Adipocyte (in vitro differentiated cells): ENCODE measurements around the gene ENSA.
"Not testable (repeated sequence)": the region's sequence is repeated elsewhere in the genome, so short reads cannot be mapped to it uniquely, and the experiment has no call there.

Experiments used
- DNase-seq: peaks from one replicate; pipeline ENCODE4 v3.0.0-alpha.2; 2015; ENCODE audit warnings: low read depth
- H3K27me3 ChIP-seq: replicated peaks from 2 replicates; pipeline ENCODE4 v1.7.0; 2013; ENCODE audit warnings: mild to moderate bottlenecking, low read length, moderate library complexity; ENCODE audit not compliant: control insufficient read depth, insufficient read depth
- H3K36me3 ChIP-seq: 2 replicates; pipeline ENCODE4 v1.7.0; 2013; ENCODE audit warnings: low read length, mild to moderate bottlenecking, moderate library complexity; ENCODE audit not compliant: control insufficient read depth, insufficient read depth, severe bottlenecking
- H3K4me1 ChIP-seq: 2 replicates; pipeline ENCODE4 v1.7.0; 2013; ENCODE audit warnings: mild to moderate bottlenecking, low read length, moderate library complexity; ENCODE audit not compliant: control insufficient read depth, insufficient read depth
- H3K4me3 ChIP-seq: 2 replicates; pipeline ENCODE4 v1.7.0; 2013; ENCODE audit warnings: mild to moderate bottlenecking, low read length, moderate library complexity
- H3K9ac ChIP-seq: 2 replicates; pipeline ENCODE4 v1.7.0; 2013; ENCODE audit warnings: mild to moderate bottlenecking, low read length, moderate library complexity
- H3K9me3 ChIP-seq: 2 replicates; pipeline ENCODE4 v1.7.0; 2013; ENCODE audit warnings: mild to moderate bottlenecking, low read length, moderate library complexity; ENCODE audit not compliant: control insufficient read depth

ENSA gene

GRCh38 chr1:150604226-150604588, 25.2 kb downstream of the ENSA start:
- peak overlapping the region; percentile 63 for H3K9ac ChIP-seq
- H3K4me1 ChIP-seq: peaks cover 18% of the 10 kb centered on the region
- DNase-seq: no peak
- H3K9me3 ChIP-seq: no peaks in the 10 kb centered on the region
- H3K4me3 ChIP-seq: peak overlapping the region; percentile 38
- no peaks in the 10 kb centered on the region for H3K27me3 ChIP-seq
- H3K36me3 ChIP-seq: no peaks in the 10 kb centered on the region

- DNase-seq: no peak
- Histone ChIP-seq H3K4me1 (peaks cover 18% of the 10 kb centered on the region), H3K27me3 (no peaks in the 10 kb centered on the region), H3K4me3 (no peak overlapping the region), H3K36me3 (no peaks in the 10 kb centered on the region), H3K9me3 (no peaks in the 10 kb centered on the region), H3K9ac (peak overlapping the region; percentile 63)
These were observed 25.7 kb downstream of the ENSA start for GRCh38 chr1:150603711-150604110.

DNA sequence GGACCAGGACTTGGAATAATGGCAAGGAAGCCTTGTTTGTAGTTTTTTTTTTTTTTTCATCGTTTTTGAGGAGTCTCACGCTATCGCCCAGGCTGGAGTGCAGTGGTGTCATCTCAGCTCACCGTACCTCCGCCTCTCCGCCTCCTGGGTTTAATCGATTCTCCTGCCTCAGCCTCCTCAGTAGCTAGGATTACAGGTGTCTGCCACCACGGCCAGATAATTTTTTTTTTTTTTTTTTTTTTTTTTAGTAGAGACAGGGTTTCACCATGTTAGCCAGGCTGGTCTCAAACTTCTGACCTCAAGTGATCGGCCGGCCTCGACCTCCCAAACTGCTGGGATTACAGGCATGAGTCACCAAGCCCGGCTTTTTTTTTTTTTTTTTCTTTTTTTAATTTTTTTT, 27.0 kb downstream of the ENSA start:
- H3K4me3 ChIP-seq, H3K9ac ChIP-seq, DNase-seq, H3K9me3 ChIP-seq, H3K36me3 ChIP-seq, H3K27me3 ChIP-seq: not testable (repeated sequence)
- peaks cover 18% of the 10 kb centered on the region for H3K4me1 ChIP-seq

DNA sequence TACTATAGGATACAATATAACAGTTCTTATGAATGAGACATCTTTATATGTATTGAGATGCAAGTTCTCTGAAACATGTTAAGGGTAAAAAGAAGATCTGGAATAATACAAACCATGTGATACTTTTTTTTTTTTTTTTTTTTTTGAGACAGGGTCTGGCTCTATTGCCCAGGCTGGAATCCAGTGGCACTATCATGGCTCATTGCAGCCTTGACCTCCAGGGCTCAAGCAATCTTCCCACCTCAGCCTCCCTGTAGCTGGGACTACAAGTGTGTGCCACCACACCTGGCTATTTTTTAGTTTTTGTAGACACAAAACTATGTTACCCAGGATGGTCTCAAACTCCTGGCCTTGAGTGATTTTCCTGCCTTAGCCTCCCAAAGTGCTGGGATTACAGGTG, 27.9 kb downstream of the ENSA start:
- Histone ChIP-seq H3K4me3 (no peak overlapping the region), H3K4me1 (peaks cover 18% of the 10 kb centered on the region), H3K27me3 (no peaks in the 10 kb centered on the region), H3K9ac (no peak overlapping the region), H3K9me3 (no peaks in the 10 kb centered on the region), H3K36me3 (no peaks in the 10 kb centered on the region)
- DNase-seq: no peak

- H3K4me1 ChIP-seq, H3K27me3 ChIP-seq, H3K4me3 ChIP-seq, H3K9ac ChIP-seq, H3K9me3 ChIP-seq, DNase-seq, H3K36me3 ChIP-seq: not testable (repeated sequence)
These were observed 31.1 kb downstream of the ENSA start for GRCh38 chr1:150598346-150598745.

GRCh38 chr1:150596976-150597375, 32.4 kb downstream of the ENSA start:
- Histone ChIP-seq H3K9ac (no peak overlapping the region), H3K4me1 (no peaks in the 10 kb centered on the region), H3K36me3 (no peaks in the 10 kb centered on the region), H3K4me3 (no peak overlapping the region), H3K9me3 (no peaks in the 10 kb centered on the region), H3K27me3 (no peaks in the 10 kb centered on the region)
- DNase-seq: no peak

- Histone ChIP-seq H3K9ac (no peak overlapping the region), H3K4me1 (no peaks in the 10 kb centered on the region), H3K4me3 (no peak overlapping the region), H3K9me3 (no peaks in the 10 kb centered on the region), H3K27me3 (no peaks in the 10 kb centered on the region), H3K36me3 (no peaks in the 10 kb centered on the region)
- no peak for DNase-seq
These were observed 33.1 kb downstream of the ENSA start for GRCh38 chr1:150596095-150596892.

DNA sequence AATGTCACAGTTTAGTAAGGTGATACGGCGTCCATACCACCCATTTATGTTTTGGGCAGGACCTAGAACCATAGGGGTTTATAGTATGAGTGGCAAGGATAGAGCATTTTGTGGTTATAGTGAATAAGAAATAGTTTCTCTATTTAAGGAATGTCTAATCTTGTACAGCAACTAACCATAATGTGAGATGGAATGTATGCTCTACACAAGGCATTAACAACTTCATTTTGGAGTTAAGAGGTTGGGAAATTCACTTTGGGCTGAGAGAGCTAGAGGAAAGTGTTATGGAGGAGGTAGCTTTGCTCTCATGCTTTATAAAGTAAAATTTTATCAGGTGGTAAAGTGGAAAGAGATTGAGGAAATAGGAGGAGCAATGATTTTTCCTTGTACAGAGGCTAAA, 47.0 kb downstream of the ENSA start:
- Histone ChIP-seq H3K9me3 (no peaks in the 10 kb centered on the region), H3K27me3 (no peaks in the 10 kb centered on the region), H3K36me3 (peaks cover 1% of the 10 kb centered on the region), H3K4me3 (no peak overlapping the region), H3K9ac (no peak overlapping the region), H3K4me1 (peaks cover 7% of the 10 kb centered on the region)
- DNase-seq: peak; percentile 38

DNA sequence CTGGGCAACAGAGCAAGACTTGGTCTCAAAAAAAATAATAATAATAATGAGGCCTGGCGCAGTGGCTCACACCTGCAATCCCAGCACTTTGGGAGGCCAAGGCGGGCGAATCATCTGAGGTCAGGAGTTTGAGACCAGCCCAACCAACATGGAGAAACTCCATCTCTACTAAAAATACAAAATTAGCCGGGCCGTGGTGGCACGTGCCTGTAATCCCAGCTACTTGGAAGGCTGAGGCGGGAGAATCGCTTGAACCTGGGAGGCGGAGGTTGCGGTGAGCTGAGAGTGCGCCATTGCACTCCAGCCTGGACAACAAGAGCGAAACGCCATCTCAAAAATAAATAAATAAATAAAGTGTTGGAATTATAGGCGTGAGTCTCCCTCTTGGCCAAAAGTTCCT, 47.5 kb downstream of the ENSA start:
- H3K4me3 ChIP-seq, H3K4me1 ChIP-seq, H3K9me3 ChIP-seq, H3K36me3 ChIP-seq, H3K27me3 ChIP-seq, H3K9ac ChIP-seq, DNase-seq: not testable (repeated sequence)

- DNase-seq, H3K27me3 ChIP-seq, H3K4me3 ChIP-seq, H3K4me1 ChIP-seq, H3K9me3 ChIP-seq, H3K9ac ChIP-seq: not testable (repeated sequence)
- H3K36me3 ChIP-seq: peaks cover 11% of the 10 kb centered on the region
These were observed 48.0 kb downstream of the ENSA start for GRCh38 chr1:150581437-150581836.

- H3K4me1 ChIP-seq, H3K4me3 ChIP-seq, H3K9me3 ChIP-seq, H3K27me3 ChIP-seq, DNase-seq, H3K9ac ChIP-seq: not testable (repeated sequence)
- H3K36me3 ChIP-seq: peaks cover 15% of the 10 kb centered on the region
These were observed 48.4 kb downstream of the ENSA start for GRCh38 chr1:150580966-150581365.
